ENCODE results near the gene FAM227B.

DNA sequence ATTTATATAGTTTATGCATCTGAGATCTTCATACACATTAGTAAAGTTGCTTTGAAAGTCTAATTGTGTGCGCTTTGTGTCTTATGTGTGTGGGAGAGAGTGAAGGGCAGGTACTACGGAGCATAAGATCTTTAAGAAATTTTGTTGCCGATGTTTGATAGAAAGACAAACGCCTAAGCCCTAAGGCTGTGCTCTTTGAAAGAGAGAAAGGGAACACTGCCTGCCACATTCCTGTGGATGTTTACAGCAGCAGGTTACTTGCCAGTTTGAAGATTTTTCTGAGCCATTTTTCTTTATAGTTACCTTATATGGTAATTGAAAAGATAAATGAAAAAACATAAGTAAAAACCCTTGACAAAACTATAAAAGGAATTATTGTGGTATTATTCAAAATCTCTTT, 17.2 kb upstream of the FAM227B start:
- no peak for TF ChIP-seq EZH2 (IDR thresholded peaks at IDR 0.05)
- TF ChIP-seq POLR2AphosphoS5 (IDR thresholded peaks at IDR 0.05; ENCODE audit: borderline replicate concordance, low read depth, low read length), result no peak
- no peak for TF ChIP-seq FOXP2 (optimal IDR thresholded peaks at IDR 0.05; ENCODE audit: control extremely low read depth, extremely low read length, insufficient read depth)

Measured in SK-N-MC (cell line).